Right atrium auricular region (tissue), 2 donors: ENCODE data around the gene BTC. TPM values are rescaled to one million over a fixed set of nuclear protein-coding genes. Genes with fewer than 3 reads are reported as not detected.

ENCODE experiments used
- DNase-seq: peaks from one replicate; pipeline ENCODE4 v3.0.0-alpha.2; 2019; ENCODE audit warnings: low spot score
- H3K27ac ChIP-seq, 2 donors: fragments of 200-600 bp; sonication (generic); 1 replicate in 1 of 2; 2 replicates in 1 of 2; pipeline ENCODE4 v1.5.1; 2016 to 2019
- H3K27me3 ChIP-seq, 2 donors: fragments of 200-600 bp; sonication (generic); one replicate each; pipeline versions ENCODE4 v1.5.1 to v1.6.0; 2017 to 2019
- H3K36me3 ChIP-seq: fragments of 200-600 bp; sonication (generic); one replicate; pipeline ENCODE4 v1.5.1; 2016
- H3K4me1 ChIP-seq, 2 donors: fragments of 200-600 bp; sonication (generic); one replicate each; pipeline versions ENCODE4 v1.5.1 to v1.6.0; 2017 to 2019
- H3K4me3 ChIP-seq, 2 donors: fragments of 200-600 bp; sonication (generic); 1 replicate in 1 of 2; 2 replicates in 1 of 2; pipeline ENCODE4 v1.5.1; 2017 to 2019; ENCODE audit warnings: mild to moderate bottlenecking in 1 of 2, moderate library complexity in 1 of 2
- H3K9me3 ChIP-seq, 2 donors: fragments of 200-600 bp; sonication (generic); one replicate each; pipeline ENCODE4 v1.5.1; 2019
- CTCF ChIP-seq, 2 donors: fragments of 200-600 bp; sonication (generic); IDR thresholded peaks; one replicate each; pipeline ENCODE4 v1.5.1; 2019; ENCODE audit warnings: antibody characterized with exemption in 2 of 2
- total RNA-seq, 2 donors: library from RNA; depleted of rRNA; stranded (reverse); fragments of >200 nt; gene quantifications; one replicate each; pipeline ENCODE4 v1.1.0, GENCODE V29; 2016

The BTC gene
- total RNA-seq, 2 donors from 2014 or later: 0.12 TPM; not detected in 1

GRCh38 chr4:74772106-74772505 is 22.2 kb downstream of the BTC start:
- DNase-seq: no peak
- H3K36me3 ChIP-seq: no peaks in the 10 kb centered on the region
- H3K9me3 ChIP-seq: no peaks in the 10 kb centered on the region
- H3K27me3 ChIP-seq: no peaks in the 10 kb centered on the region
- no peaks in the 10 kb centered on the region for H3K4me1 ChIP-seq
- TF ChIP-seq CTCF (IDR thresholded peaks at IDR 0.05): no peak
- H3K27ac ChIP-seq: no peak overlapping the region
- H3K4me3 ChIP-seq: no peak overlapping the region

- Histone ChIP-seq H3K27ac (no peak overlapping the region), H3K4me1 (no peaks in the 10 kb centered on the region), H3K9me3 (no peaks in the 10 kb centered on the region), H3K4me3 (no peak overlapping the region), H3K36me3 (no peaks in the 10 kb centered on the region), H3K27me3 (no peaks in the 10 kb centered on the region)
- DNase-seq: no peak
- no peak for TF ChIP-seq CTCF (IDR thresholded peaks at IDR 0.05)
Measured at GRCh38 chr4:74770226-74770910, 24.0 kb downstream of the BTC start.

GRCh38 chr4:74768857-74769525 is 25.3 kb downstream of the BTC start:
- TF ChIP-seq CTCF (IDR thresholded peaks at IDR 0.05): no peak
- Histone ChIP-seq H3K27me3 (no peaks in the 10 kb centered on the region), H3K4me3 (no peak overlapping the region), H3K27ac (no peak overlapping the region), H3K36me3 (no peaks in the 10 kb centered on the region), H3K9me3 (no peaks in the 10 kb centered on the region), H3K4me1 (no peaks in the 10 kb centered on the region)
- no peak for DNase-seq

- Histone ChIP-seq H3K27me3 (no peaks in the 10 kb centered on the region), H3K9me3 (no peaks in the 10 kb centered on the region), H3K27ac (no peak overlapping the region), H3K36me3 (no peaks in the 10 kb centered on the region), H3K4me1 (no peaks in the 10 kb centered on the region), H3K4me3 (no peak overlapping the region)
- DNase-seq: no peak
- no peak for TF ChIP-seq CTCF (IDR thresholded peaks at IDR 0.05)
Measured at GRCh38 chr4:74764119-74764518, 30.2 kb downstream of the BTC start.

- H3K4me3 ChIP-seq: no peak overlapping the region
- TF ChIP-seq CTCF (IDR thresholded peaks at IDR 0.05): no peak
- H3K27ac ChIP-seq: no peak overlapping the region
Measured at GRCh38 chr4:74758551-74759145, 35.7 kb downstream of the BTC start.

More at GRCh38 chr4:74758551-74759145, 35.7 kb downstream of the BTC start:
- no peaks in the 10 kb centered on the region for H3K27me3 ChIP-seq
- no peaks in the 10 kb centered on the region for H3K9me3 ChIP-seq
- no peaks in the 10 kb centered on the region for H3K4me1 ChIP-seq
- H3K36me3 ChIP-seq: no peaks in the 10 kb centered on the region
- no peak for DNase-seq
